GM12892 (cell line): ENCODE data around the gene ALKBH7.

Source experiments
- POLR2A ChIP-seq: IDR thresholded peaks from 2 replicates; pipeline ENCODE4 v1.6.1; 2011; ENCODE audit warnings: low read depth, low read length, control low read depth
- TAF1 ChIP-seq: IDR thresholded peaks from 2 replicates; pipeline ENCODE4 v1.6.1; 2011; ENCODE audit warnings: low read depth, mild to moderate bottlenecking, control low read depth, low read length, borderline replicate concordance

GRCh38 chr19:6340493-6341201 lies 31.9 kb upstream of the ALKBH7 start:
- no peak for TF ChIP-seq POLR2A
- no peak for TF ChIP-seq TAF1
